Right lobe of liver (tissue), 4 donors: ENCODE results near the gene GRID1.

ENCODE experiments used
- CTCF ChIP-seq, 4 donors: fragments of 200-600 bp in 3 of 4; fragments of 450-650 bp in 1 of 4; IDR thresholded peaks; one replicate each; pipeline versions ENCODE4 v1.5.1 to v1.8.0; 2016 to 2022; ENCODE audit warnings: antibody characterized with exemption in 4 of 4, mild to moderate bottlenecking in 2 of 4
- POLR2A ChIP-seq: fragments of 450-650 bp; IDR thresholded peaks from one replicate; pipeline ENCODE4 v1.6.1; 2017; ENCODE audit warnings: antibody characterized with exemption, mild to moderate bottlenecking
- donor health status: DM: no; HTN: no; CAD: no.
- donor health status: DM: no; HTN: no; CAD: no.
- donor health status: DM: no; HTN: yes; CAD: no.

- TF ChIP-seq CTCF (IDR thresholded peaks at IDR 0.05) (no peak), POLR2A (no peak)
These were observed 238.2 kb downstream of the GRID1 start for GRCh38 chr10:86128360-86128759.
